NCI-H226 (cell line): Measurements from ENCODE around the gene GPRC5B.

Source experiments
- DNase-seq: peaks from one replicate; pipeline ENCODE4 v3.0.0-alpha.2; 2015

GPRC5B gene

DNA sequence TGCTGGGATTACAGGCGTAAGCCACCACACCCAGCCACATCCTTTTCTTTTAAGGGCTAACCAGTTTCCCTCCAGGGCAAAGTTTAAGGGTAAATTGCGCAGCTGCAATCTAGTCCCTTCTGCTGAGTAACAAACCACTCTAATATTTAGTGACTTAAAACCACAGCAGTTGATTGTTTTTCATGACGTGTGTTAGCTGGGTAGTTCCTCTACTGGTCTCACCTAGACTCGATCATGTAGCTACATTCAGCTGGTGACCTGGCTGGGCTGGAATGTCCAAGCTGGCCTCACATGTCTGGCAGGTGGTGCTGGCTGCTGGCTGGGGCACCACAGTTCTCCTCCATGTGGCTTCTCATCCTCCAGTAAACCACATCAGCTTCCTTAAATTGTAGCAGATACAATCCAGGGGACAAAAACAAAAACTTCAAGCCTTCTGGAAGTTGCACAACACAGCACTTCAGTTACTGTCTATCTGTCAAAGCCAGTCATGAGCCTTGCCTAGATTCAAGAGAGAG is 75.5 kb downstream of the GPRC5B start:
- peak; percentile 39 for DNase-seq

DNA sequence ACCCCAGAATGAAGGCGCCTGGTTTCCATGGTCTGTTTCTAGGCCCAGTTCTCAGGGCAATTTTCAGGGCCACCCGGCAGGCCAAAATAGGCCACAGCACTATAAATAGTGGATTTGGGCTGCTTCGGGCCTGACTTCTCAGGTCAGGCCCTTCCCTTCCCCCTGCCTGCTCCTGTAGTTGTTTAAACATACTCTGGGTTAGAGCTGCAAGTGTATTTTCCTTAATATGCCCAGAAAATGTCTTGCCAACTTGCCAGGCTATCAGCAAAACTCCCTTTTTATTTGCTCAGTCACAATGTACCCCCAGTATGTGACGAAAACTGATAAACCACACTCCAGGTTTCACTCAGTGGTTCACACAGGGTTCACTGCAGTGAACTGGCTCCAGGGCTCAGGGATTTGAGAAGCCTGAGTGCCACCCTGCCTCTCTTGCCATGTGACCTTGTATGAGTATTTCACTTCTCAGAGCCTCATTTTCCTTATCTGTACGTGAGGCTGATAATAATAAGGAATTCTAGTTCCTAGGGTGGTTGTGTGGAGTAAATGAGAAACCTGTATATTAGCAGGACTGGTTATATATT is 76.5 kb downstream of the GPRC5B start:
- peak; percentile 88 for DNase-seq
